ENCODE measurements around the gene PTPRD.
A peak's percentile ranks its signal among the peaks of the same experiment; 100 is the strongest.

PTPRD gene

DNA sequence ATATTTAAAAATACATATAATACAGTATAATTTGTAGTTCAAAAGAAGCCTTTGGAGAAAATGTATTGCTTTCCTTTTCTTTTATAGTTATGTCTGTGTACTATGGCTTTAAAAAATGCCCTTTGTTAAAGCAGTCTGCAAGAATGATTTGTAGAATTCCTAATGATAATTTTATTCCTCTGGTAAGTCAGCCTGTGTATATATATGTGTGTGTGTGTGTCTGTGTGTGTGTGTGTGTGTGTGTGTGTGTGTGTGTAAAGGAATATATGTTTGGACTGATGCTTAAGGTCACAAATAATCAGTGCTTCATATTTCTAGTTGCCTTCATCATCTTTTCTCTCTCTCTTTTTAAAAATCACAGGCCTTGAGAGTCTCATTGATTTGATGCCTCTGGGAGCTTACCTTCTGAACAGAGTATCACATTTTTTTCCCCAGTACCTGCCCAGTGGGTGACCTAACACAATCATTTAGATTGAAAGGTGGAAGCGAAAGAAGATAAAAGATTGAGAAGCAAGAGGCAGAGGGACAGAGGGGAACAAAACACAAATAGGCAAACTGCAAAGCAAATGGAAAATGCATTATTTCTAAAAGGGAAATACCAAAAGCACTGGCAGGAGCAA, 2104.0 kb downstream of the PTPRD start:
- no peak for DNase-seq (ENCODE audit: low read depth)

DNA sequence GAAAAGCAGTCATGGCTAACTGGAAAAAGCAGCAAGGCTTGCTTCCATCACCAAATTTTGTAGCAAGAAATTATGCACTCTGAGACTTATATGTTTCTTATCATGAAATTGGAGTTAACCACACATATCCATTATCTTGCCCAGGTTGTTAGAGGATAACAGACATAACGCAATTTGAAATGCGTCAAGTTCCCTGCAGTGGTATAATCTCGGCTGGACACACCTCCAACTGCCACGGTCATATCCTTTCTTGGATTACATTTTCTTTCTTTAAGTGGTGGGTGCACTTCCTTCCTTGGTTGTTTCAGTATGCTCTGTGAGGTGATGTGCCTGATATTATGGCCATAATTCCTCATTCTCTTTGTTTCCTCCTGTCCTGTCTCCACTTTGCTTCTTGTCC, 2118.2 kb downstream of the PTPRD start:
- DNase-seq (ENCODE audit: low read depth): no peak

DNA sequence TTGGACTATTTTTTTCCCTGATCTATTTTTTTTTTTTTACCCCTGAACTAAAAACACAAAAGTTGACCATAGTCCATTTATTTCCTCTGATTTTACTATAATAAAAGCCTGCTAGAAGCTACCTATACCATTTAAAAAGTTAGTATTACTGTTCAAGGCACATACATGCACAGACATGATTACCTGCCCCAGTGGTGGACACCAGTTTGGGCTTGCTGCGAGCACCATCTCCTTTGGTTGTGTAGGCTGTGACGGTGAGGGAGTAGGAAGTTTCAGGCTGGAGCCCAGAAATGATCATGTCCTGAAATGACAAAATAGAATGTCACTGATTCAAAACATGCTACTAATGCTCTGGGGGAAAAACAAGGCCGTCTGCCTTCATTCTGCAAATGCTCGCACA, 2120.1 kb downstream of the PTPRD start:
- DNase-seq (ENCODE audit: low read depth): no peak

DNA sequence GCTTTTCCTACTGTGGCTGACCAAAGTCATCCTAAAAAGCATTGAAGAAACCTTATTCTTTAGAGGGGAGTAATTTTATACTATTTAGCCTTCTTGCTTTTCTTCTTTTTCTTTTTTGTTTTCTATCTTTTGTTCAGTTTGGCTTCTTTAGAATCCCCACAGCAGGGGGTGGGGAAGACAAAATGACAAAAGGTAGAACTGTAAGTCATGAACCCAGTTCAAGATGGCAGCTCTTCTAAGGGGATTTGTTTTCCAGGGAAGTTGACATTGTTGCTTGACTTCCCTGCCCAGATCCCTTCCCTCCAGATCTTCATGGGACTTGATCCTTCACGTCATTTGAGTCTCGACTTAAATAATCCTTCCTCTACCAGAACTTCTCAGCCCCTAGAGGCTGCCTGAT, 2120.8 kb downstream of the PTPRD start:
- DNase-seq (ENCODE audit: low read depth): no peak

DNA sequence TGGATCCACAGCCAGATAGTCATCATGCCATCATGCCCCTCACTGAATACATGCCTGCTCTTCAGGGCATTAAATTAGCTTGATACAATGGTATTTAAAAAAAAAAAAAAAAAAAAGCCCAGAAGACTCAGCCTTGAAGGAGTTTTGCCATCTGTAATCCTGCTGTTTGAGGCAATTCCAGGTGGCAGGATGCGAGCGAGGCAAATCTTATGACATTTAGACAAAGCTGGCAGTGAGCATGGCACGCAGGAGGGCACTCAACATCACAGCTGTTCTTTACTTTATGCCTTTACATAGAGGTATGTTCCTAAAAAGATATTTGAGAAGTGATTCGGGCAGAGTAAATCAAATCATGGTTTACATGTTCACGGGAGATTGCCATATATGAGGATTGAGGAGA, 2121.2 kb downstream of the PTPRD start:
- no peak for DNase-seq (ENCODE audit: low read depth)

DNA sequence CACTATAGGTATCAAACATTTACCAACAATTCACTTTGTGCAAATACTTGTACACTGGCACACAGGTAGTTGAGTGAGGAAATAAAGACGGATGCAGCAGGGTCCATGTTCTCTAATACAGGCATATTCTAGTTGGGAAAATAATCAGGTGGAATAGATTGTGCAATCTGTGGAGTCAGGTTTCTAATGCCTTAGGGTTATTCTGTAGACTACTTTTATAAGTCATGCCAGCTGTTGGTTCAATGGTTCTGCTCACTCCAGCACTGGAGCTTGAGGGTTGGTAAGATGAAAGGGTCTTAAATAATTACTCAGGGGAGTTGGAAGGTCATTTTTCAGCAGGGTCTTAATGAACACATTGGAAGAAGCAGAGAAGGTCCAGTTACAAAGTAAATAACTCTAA, 2123.0 kb downstream of the PTPRD start:
- no peak for DNase-seq (ENCODE audit: low read depth)

DNA sequence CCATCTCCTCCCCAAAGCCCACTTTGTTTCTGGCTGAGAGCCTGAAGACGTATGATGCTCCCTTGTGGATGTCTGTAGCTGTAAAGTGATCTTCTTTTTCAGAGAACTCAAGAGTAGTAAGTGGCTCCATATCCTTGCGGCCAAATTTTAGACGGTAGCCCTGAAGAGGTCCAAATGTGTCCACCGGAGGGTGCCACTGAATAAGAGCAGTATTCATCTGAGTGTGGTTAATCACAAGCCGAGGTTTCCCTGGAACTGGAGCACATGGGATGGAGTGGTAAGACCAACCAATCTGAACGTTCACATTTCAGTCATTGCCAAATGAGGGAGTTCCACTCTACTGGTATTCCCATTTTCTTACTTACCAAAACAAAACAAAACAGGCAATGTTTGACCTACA, 2126.7 kb downstream of the PTPRD start:
- peak; percentile 1 for DNase-seq (ENCODE audit: low read depth)

DNA sequence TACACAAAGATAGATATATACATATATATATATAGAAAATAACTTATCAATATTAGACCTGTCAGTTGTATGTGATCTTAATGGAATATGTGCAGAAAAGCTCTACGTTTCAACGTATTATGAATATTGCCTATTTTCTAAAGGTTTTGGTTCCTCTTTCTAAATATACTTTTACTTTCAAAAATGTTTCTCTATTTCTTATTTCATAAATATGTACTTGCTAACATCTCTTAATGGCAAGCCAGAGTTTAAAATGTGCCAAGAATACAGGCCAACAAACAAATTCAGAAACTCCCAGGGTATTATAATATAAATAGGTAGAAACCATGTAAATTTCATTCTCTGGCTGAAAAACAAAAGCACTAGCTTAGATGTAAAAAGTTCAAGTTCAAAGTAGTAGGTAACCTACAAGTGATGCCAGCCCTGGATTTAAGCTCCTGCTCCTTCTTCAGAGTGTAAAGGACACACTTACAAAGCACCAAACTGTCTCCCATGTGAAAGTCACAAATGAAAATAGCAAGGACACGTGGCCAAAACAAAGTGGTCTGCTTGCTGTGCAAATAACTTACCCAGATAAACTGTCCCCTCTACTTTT, 2128.1 kb downstream of the PTPRD start:
- DNase-seq (ENCODE audit: low read depth): no peak

DNA sequence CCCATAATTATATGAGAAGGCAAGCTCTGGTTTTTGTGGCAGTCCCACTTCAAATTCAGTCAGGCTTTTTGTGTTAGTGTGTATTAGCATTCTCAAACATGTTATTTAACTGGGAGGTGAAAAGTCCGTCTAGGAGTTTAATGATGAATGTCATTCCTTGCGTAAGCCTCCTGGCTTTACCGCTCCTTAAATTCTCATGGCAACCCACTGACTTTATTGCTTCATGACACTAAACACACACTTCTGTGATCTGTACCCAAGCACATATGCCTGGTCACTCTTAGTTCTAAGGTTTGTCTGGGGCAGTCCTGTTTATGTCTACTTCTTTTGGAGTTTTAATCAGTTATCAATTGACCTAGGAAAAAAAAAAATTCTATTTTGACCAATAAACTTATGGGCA, 2135.4 kb downstream of the PTPRD start:
- peak; percentile 5 for DNase-seq (ENCODE audit: low read depth)

DNA sequence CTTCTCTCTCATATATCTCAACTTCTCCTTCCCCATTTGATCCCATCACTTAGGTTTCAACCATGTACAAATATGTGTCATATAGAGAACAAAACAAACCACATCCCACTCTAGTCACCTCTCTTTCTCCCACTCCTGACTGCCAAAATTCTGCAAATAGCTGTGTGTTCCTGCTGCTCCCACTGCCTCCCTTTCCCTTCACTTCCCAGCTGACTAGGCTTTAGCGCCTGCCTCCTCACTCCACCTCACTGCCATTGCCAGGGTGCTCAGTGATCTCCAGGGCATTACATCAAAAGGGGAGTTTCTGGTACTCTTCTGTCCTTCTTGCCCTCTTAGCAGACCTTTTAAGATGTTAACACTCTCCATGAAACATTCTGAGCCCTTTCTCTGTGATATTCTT, 2137.9 kb downstream of the PTPRD start:
- no peak for DNase-seq (ENCODE audit: low read depth)

DNA sequence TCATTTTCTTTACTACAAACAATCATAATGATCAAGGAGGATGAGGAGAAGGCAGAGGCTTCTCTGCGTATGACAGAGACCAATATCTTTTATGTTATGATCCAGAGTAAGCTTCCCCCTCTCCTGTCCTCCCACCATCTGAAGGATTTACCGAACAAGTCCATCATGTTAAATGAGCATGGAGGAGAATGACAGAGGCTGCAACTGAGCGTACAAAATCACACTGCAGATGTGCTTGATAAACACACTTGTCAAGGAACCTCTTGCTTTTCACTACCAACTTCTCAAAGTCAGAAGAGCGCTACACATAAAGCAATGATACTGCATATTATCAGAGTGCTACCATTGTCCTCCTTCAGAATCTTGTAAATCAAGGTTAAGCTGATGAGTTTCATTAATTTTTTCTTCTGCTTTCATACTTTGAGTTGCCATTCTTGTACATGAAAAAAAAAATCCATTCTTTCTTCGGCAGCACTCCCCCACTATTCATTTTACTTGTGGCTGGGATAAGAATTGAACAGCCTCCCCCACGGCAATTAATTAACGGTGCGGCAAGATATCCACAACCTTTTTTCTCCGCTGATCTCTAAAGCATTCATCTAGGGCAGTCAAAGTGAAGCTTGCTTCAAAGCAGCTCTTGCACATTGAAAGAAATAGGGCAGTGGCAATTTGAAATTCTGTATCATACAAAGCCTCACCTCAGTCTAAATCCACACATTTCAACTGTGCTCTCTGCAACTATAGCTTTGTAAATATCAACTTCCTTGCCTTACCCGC, 2139.4 kb downstream of the PTPRD start:
- no peak for DNase-seq (ENCODE audit: low read depth)

DNA sequence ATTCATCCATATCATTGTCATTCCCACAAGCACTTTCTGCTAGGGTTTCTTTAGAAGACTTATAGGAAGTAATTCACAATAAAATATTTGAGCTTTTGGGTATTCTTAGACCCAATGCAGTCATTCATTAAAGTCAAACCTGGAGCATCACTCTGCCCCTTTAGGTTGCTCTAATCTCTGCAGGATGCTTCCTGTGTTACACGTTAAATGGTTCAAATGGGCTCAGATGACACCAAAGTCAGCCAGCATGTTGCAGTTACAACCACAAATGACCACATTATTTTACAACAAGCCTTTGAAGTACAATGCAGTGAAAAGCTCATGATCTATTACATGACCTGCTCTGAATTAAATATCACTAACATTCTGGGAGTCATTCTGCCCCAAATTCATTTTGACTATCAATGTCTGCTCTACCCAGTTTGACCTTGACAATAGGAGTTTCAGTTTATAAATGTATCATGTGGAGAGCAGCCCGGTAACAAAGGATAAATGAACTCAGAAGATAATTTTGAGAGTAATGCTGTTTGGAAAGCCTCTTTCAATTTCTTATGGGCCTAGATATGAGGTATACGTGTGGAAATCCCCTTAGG, 2144.7 kb downstream of the PTPRD start:
- DNase-seq (ENCODE audit: low read depth): no peak

DNA sequence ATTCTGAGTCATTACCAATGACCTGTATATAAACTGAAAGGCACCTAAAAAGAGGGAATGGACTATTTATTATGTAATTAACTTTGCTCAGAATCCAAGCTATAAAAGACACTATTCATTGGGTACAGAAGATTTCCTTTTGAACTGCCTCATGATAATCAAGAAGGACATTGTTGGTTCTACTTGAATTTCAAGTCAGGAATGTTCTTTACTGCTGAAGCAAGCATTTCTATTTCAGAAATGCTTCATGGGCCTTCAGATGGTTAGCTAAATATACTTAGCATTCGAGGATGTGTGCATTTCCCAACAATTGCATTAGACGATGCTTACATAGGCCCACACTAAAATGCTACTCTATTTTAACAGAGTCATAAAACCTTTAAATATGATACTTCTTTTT, 2155.0 kb downstream of the PTPRD start:
- no peak for DNase-seq (ENCODE audit: low read depth)

DNA sequence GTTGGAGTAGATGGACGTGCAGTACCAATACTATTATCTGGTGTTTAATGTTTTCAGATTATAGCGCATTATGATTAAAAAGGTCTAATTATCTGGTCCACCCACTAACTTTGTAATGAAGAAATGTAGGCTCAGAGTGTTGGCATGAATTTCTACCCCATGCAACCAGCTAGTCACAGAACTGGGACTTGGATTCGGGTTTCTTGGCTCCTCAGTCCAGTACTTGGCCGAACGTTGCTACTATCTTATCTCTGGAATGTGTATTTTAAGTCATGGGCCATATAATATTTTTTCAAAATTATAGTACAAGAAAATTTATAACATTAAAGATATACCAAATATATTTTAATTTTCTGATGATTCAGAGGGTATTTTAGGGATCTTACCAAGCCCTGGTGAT, 2155.7 kb downstream of the PTPRD start:
- no peak for DNase-seq (ENCODE audit: low read depth)

DNA sequence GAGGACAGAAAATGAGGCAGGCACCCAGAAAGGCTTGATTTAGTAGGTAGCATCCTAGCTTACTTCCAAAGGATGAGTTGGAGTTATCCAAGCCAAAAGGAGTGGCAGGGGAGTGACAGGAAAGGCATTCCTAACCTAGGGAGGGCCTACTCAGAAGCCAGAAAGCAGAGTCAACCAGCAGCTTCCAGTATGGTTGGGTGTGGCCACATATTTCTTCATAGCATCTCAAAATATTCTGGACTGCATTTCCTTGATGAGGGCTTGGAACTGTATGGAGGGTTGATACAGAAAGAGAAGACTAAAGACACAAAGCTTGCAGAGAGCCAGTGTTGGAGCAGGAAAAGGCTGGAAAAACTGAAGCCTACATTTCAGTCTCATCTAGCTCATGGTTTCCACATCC, 2156.5 kb downstream of the PTPRD start:
- DNase-seq (ENCODE audit: low read depth): no peak

DNA sequence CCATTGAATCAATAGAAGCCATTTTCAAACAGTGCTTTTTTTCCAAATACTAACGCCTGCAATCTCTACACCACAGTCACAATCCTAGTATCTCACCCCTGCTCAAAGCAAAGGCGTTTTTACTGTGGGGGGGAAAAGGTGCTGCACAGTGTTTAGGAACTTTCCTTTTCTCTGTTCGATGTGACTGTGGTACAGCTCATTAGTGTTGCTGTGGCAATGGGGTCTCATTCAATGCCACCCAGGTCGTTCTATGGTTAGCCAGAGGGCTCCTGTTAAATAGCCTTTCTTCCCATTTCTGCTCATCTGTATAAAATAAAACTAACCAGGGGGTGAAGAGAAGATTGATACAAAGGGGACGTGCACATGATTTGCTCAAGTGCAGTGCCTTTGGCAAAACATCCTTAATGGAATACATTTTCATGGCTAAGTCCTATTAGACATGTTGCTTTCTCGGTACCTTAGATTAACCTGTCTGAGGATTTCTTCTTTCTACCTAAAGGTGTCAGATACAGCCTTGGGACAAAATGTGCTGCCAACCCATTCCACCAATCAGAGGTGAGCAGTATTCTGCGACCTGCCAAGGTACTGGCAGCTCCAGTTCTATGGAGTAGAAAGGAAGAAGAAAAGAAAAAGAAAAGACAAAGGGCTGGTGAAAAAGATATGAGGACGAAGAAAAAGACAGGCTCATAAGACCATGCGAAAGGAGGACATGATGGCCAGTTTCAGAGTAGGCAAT, 2161.8 kb downstream of the PTPRD start:
- no peak for DNase-seq (ENCODE audit: low read depth)

DNA sequence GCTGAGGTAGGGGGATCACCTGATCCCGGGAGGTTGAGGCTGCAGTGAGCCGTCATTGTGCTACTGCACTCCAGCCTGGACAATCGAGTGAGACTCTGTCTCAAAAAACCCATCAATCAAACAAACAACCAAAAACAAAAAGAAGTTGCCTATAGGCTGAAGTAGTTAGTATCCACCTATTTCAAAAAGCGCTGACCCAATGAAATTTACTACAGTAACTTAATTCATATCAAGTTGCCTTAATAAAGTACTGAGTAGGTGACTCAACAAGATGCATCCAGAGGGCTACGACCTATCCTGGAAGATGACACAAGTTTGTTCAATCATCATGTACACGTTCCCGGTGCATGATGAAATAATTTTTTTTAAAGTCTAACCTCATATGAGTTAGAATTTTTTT, 2164.6 kb downstream of the PTPRD start:
- DNase-seq (ENCODE audit: low read depth): no peak

DNA sequence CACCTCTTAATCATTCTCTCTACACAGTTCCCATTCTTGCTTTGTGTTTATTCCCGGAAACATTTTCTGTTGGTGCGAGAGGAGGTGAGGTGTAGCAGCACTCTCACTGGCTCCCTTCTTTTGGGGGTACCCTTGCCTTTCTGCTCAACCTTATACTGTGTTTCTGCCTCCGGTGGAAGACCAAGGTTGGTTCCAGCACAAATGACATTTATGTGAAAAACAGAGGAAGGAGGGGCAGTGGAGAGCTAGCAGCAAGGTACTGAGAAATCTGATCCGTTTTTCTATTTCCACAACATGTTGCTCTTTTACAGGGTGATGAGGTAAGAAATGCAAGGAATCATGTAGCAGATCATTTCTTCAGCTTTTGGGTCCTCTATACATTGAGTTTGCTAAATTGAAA, 2165.2 kb downstream of the PTPRD start:
- DNase-seq (ENCODE audit: low read depth): no peak

DNA sequence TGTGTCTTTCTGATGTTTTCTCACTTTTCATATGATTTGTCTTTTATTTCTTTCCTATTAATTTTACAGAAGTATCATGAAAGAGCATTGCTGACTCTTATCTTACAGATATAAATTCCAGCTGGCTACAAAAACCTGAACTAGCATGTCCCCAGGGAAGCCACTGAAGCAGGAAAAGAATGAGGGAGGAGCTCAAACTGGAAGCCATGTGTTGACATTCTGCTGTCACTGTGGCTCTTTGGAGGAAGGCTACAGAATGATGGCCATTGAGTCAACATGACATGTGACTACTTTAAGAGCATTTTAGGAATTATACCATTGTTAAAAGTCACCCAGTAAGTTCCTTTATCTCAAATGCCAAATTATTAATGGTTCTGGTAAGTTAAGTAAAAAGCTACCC, 2174.9 kb downstream of the PTPRD start:
- no peak for DNase-seq (ENCODE audit: low read depth)

DNA sequence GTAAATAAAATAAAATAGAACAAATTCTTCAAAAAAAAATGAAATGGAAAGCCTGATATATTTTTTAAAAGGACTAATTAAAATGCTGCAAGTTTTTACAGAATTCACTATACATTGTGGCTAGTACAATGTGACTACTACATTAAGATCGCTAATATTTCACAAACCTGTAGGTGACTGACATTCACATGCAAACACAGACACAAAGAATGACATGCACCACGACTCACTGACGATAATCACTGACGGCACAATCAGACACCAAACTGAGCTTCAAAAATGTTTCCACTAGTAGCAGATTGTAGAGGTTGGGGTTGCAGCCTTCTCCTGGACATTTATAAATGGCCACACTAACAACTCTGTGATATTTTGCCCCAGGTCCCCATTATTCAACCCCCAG, 2175.5 kb downstream of the PTPRD start:
- no peak for DNase-seq (ENCODE audit: low read depth)

DNA sequence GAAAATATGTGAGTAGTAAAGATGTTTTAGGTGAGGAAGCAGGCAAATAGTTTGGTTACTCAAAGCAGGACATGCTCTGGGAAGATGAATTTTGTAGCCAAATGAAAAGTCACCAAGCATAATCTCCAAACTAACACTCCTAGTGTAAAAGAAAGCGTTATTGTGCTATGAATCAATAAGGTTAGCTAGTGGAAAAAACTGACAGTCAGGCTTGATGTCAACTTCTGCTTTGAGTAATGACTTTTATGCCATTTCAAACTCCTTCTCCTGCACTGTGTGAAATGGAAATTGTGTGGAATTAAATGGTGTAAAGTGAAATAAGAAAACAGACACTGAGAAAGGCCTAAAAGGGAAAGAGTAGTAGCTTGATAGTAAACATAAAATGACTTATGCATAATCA, 2176.0 kb downstream of the PTPRD start:
- no peak for DNase-seq (ENCODE audit: low read depth)

DNA sequence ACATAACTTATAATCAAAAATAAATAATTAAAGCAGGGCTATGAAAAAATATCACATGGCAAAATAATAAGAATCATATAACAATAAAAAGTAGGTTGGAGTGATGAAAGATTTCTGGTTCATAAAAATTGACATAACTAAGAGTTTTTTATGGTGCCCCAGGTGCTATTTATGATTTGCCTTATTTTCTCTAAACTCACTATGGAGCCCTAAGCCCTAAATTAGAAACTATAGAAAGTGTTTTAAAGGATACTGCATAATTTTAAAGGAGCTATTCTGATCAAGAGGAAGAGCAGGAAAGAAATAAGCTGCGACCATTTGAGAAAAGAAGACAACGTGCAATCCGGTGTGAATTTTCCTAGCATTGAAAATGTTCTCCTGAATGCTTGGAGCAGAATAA, 2178.2 kb downstream of the PTPRD start:
- DNase-seq (ENCODE audit: low read depth): no peak

DNA sequence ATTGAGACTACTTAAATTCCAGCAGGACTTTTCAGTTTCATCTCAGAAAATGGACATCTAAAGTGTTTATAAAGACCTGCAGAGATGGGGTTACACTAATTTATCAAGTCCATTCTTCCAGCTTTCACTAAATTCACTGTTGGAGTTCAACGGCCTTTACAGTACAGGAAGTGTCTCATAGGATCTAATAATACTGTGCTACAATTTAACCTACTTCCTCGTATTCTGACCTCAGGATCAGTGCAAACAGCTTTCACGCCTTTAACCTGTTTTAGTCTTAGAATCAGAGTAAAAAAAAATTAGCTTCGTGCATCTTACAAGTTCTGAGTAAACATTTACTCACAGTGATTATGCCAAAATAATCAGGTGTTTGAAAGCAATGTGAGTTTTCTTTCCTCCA, 2180.6 kb downstream of the PTPRD start:
- DNase-seq (ENCODE audit: low read depth): no peak
